WERI-Rb-1 (cell line): ENCODE data around the gene IDH3A.

Source experiments
- DNase-seq: peaks from one replicate; pipeline ENCODE4 v3.0.0-alpha.2; 2020
- H3K27ac ChIP-seq: fragments of 250-450 bp; sonication (Bioruptor Pico); 2 replicates; pipeline ENCODE4 v1.5.1; 2020; ENCODE audit warnings: mild to moderate bottlenecking, moderate library complexity
- H3K27me3 ChIP-seq: fragments of 250-450 bp; sonication (Bioruptor Pico); 2 replicates; pipeline ENCODE4 v1.5.1; 2021; ENCODE audit warnings: mild to moderate bottlenecking, low read depth, moderate library complexity; ENCODE audit not compliant: insufficient read depth, severe bottlenecking
- H3K36me3 ChIP-seq: fragments of 250-450 bp; sonication (Bioruptor Pico); 2 replicates; pipeline ENCODE4 v1.5.1; 2020; ENCODE audit warnings: mild to moderate bottlenecking, moderate library complexity
- H3K4me3 ChIP-seq: 2 replicates; pipeline ENCODE4 v1.5.1; 2011; ENCODE audit warnings: low read depth, mild to moderate bottlenecking, control low read depth, low read length
- H3K9me3 ChIP-seq: fragments of 250-450 bp; sonication (Bioruptor Pico); 2 replicates; pipeline ENCODE4 v1.5.1; 2021; ENCODE audit warnings: mild to moderate bottlenecking, moderate library complexity; ENCODE audit not compliant: severe bottlenecking
- TF ChIP-seq, protein P1 (sequence below): IDR thresholded peaks from 2 replicates; pipeline ENCODE4 v1.5.1; 2011; ENCODE audit warnings: low read depth, mild to moderate bottlenecking, control low read depth, inconsistent platforms, low read length

IDH3A gene

DNA sequence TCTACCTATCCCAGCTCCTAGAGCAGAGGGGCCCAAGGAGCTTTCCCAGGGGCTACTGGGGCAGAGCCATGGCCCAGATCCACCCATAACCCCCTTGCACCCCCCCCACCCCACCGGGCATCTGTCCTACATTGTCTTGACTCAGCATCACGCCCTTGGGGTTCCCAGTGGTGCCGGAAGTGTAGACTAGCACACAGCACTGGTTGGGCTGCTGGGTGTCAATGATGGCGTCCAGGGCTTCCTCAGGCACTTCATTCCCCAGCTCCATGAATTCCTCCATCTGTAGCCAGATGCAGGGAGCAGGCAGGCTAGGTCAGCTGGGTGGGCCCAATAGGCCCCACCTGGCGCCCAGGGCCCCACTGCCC is 33.2 kb downstream of the IDH3A start:
- H3K27ac ChIP-seq, result no peak overlapping the region
- no peaks in the 10 kb centered on the region for H3K36me3 ChIP-seq
- H3K4me3 ChIP-seq, result no peak overlapping the region
- TF ChIP-seq, protein P1, sequence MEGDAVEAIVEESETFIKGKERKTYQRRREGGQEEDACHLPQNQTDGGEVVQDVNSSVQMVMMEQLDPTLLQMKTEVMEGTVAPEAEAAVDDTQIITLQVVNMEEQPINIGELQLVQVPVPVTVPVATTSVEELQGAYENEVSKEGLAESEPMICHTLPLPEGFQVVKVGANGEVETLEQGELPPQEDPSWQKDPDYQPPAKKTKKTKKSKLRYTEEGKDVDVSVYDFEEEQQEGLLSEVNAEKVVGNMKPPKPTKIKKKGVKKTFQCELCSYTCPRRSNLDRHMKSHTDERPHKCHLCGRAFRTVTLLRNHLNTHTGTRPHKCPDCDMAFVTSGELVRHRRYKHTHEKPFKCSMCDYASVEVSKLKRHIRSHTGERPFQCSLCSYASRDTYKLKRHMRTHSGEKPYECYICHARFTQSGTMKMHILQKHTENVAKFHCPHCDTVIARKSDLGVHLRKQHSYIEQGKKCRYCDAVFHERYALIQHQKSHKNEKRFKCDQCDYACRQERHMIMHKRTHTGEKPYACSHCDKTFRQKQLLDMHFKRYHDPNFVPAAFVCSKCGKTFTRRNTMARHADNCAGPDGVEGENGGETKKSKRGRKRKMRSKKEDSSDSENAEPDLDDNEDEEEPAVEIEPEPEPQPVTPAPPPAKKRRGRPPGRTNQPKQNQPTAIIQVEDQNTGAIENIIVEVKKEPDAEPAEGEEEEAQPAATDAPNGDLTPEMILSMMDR, result no peak
- no peaks in the 10 kb centered on the region for H3K27me3 ChIP-seq
- H3K9me3 ChIP-seq, result peaks cover 2% of the 10 kb centered on the region
- no peak for DNase-seq

DNA sequence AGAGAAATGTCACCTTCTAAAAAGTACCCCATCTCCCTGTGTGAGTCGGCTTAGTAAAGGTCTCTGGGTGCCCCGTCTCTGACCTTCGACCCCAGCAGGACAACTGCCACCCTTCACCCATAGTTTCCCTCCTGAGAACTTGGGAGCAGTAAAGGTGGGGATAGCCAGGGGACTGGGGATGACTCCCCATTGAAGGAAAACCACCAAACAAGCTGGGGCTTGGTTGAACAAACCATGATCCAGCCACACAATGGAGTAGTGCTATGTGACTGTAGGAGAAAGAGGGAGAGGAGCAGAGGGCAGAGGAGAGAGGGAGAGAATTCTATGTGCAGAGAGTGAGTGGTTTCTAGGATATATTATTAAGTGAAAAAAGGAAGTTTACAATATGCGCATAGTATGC is 33.7 kb downstream of the IDH3A start:
- H3K36me3 ChIP-seq, result no peaks in the 10 kb centered on the region
- H3K9me3 ChIP-seq, result peaks cover 2% of the 10 kb centered on the region
- no peak overlapping the region for H3K27ac ChIP-seq
- DNase-seq, result no peak
- H3K4me3 ChIP-seq, result no peak overlapping the region
- no peaks in the 10 kb centered on the region for H3K27me3 ChIP-seq
- TF ChIP-seq, protein P1, result no peak

DNA sequence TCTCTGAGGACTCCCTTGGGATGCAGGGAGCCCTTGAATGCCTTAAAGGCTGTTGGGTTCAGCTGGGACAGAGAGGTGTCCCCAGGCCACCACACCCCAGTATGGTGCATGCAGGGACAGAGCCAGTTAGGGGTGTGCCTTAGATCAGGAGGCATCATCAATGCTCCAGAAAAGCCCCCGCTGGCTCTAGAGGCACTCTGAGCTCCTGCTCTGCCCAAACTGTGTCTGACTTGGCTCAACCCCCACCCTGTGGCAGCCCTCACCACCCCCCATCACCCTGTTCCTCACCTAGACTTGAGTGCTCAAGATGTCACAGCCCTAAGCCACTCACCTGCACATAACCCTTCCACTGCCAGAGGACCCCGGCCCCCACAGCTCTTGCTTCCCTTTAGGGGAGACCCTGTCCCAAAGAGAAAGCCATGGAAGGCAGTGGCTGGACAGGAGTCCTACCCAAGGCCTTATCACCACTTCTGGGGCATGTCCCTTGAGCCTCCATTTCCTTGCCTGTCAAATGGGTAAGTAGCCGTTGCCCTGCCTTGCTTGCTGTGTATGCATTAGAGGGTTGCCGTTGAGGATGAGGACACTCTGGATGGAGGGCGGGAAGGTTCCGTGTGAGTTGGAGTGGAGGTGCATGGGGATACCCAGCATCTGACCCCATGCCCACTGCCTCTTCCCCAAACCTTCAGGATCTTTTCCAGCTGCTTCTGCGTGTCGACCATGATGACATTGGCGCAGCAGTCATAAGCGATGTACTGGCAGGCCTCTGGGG is 43.8 kb downstream of the IDH3A start:
- TF ChIP-seq, protein P1, result no peak
- Histone ChIP-seq H3K4me3 (no peak overlapping the region), H3K27ac (no peak overlapping the region), H3K27me3 (no peaks in the 10 kb centered on the region), H3K36me3 (no peaks in the 10 kb centered on the region), H3K9me3 (peaks cover under 1% of the 10 kb centered on the region)
- DNase-seq, result no peak

DNA sequence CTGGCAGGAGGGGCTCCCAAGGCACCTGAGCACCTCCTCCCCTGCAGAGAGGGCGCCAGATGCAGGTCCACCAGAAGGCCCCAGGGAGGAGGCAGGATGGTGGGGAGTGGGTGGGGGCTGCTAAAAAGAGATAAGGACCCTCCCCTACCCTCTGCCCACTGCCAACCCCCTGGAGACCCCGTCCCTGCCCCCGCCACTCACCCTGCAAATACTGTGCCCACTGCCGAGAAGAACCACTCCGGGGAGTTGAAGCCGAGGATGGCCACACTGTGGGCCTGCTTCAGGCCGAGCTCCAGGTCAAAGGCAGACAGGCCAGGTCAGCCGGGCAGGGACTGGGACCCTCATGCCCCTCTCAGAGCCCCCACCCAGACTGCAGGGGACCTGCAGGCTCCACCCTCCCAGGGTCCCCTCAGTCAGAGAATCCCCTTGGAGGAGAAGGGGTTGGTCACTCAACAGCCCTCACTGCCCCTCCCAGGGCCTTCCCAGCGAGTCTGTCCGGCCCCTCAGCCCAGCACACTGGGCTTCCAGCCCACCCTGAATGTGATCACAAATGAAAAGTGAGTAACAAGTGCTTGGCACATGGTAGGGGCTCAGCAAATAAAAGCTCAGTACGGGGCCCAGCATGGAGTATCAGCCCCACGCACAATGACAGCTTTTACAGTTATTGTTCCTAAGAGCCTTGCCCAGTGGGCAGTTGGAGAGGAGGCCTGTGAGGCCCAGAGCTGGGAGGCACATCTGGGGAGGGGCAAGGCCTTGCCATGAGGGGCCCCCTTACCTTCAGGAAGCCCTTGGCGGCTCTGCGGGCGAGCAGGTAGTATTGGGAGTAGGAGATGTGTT is 44.8 kb downstream of the IDH3A start:
- no peaks in the 10 kb centered on the region for H3K36me3 ChIP-seq
- no peak for DNase-seq
- TF ChIP-seq, protein P1, result no peak
- H3K27ac ChIP-seq, result no peak overlapping the region
- H3K27me3 ChIP-seq, result no peaks in the 10 kb centered on the region
- H3K9me3 ChIP-seq, result no peaks in the 10 kb centered on the region
- no peak overlapping the region for H3K4me3 ChIP-seq

DNA sequence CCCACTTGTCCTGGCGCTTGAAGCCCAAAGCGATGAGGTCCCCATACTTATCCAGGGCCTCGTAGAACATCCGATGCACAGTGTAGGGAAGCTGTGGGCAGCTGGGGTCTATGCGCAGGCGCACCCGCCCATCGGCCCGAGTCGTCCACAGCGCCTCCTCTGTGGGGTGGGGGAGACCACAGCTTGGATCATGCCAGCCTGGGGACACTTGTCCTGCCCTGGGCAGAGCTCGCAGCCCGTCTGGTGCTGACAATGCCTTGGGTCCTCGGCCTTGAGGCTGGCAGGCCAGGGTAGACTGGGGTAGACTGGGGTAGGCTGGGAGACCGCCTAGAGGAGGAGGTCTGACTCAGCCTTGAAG is 45.4 kb downstream of the IDH3A start:
- Histone ChIP-seq H3K27me3 (no peaks in the 10 kb centered on the region), H3K36me3 (no peaks in the 10 kb centered on the region), H3K27ac (no peak overlapping the region), H3K9me3 (no peaks in the 10 kb centered on the region), H3K4me3 (no peak overlapping the region)
- TF ChIP-seq, protein P1, result no peak
- DNase-seq, result no peak
